MM.1S (cell line): Measurements from ENCODE around the gene CACNA1C.

Experiments used
- EZH2 ChIP-seq: fragments of 300-600 bp; sonication (generic); optimal IDR thresholded peaks from 2 replicates; pipeline ENCODE3; 2017; ENCODE audit warnings: low read depth, mild to moderate bottlenecking, antibody characterized with exemption, low read length, mixed read lengths
- EZH2phosphoT487 ChIP-seq: fragments of 300-600 bp; sonication (generic); IDR thresholded peaks from 2 replicates; pipeline ENCODE4 v1.6.1; 2018; ENCODE audit warnings: antibody characterized with exemption, low read length
- TF ChIP-seq, protein P1 (sequence below): fragments of 300-600 bp; sonication (generic); IDR thresholded peaks from 2 replicates; pipeline ENCODE4 v1.5.1; 2016; ENCODE audit warnings: antibody characterized with exemption, low read length, mixed read lengths

DNA sequence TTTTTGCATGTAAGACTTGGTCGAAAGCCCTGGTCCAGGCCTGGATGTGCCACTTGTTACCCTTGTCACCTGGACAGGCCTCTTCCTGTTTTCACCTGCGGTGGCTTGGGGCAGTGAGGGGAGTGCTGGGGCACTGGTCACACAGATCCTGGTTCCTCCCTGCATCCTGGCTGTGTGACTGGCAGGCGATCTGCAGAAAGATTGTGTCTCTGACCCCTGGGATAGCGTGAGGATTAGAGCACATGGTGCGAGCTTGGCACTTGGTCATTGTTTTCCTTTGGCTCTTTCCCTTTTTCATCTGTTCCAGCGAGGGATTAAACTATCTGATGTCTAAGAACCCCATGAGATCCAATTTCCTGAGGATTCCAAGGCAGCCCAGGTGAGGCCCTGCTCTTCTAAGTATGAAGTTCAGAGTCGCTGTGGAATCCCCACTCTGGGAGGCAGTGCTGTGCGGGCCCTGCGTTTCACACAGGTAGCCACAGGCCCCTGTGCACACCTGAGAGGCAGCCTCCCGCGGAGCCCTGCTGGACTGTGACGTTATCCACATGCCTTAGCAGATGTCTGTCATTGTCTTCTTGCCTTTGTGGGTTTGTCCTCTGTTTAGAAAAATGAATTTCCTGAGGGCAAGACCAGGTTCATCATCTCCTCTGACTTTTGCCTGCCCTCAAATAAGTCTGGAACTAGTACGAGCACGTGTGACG is 288.4 kb downstream of the CACNA1C start:
- TF ChIP-seq, protein P1, sequence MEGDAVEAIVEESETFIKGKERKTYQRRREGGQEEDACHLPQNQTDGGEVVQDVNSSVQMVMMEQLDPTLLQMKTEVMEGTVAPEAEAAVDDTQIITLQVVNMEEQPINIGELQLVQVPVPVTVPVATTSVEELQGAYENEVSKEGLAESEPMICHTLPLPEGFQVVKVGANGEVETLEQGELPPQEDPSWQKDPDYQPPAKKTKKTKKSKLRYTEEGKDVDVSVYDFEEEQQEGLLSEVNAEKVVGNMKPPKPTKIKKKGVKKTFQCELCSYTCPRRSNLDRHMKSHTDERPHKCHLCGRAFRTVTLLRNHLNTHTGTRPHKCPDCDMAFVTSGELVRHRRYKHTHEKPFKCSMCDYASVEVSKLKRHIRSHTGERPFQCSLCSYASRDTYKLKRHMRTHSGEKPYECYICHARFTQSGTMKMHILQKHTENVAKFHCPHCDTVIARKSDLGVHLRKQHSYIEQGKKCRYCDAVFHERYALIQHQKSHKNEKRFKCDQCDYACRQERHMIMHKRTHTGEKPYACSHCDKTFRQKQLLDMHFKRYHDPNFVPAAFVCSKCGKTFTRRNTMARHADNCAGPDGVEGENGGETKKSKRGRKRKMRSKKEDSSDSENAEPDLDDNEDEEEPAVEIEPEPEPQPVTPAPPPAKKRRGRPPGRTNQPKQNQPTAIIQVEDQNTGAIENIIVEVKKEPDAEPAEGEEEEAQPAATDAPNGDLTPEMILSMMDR, result no peak
- TF ChIP-seq EZH2, result no peak
- TF ChIP-seq EZH2phosphoT487, result no peak
